GM12872 (cell line): ENCODE data around the gene THAP9.

Experiments used
- TF ChIP-seq, protein P1 (sequence below): IDR thresholded peaks from 3 replicates; pipeline ENCODE4 v1.5.1; 2011; ENCODE audit warnings: low read depth, mild to moderate bottlenecking, low read length, moderate library complexity; ENCODE audit not compliant: insufficient read depth

Gene THAP9

DNA sequence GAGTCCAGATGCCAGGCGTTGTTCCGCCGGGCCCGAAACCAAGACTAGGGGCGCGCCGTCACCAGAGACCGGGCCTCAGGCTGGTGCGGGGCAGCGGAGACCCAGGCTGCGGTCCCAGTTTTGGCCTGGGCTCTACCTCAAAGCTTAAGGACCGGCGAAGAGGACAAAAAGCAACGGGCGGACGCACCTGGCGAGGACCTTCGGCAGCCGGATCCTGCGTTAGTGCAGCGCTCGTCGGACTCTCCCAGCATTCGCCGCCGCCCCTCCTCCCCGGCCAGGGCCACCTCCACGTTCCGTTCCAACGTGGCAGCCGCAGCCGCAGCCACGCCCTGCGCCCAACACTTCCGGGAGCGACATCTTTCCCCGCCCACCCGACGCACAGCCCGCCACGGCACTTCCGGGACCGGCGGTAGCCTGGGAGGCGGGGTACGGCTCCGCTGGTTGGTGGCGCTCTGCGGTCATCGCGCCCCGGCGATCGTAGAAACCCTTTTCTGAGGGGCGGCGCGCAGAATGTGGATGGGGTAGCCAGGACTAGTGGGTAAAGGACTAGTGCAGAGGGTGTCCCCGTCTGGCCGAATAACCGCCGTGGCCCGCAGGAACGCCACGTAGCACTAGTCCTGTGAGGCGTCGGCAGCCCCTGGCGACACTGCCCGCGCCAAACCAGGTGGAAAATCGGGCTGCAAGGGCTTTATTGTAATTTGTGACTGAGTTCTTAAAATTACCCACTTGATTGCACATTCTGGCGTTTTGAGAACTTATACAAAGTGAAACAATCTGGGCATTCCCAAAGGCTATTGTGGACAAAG, 9.4 kb upstream of the THAP9 start, which contains the start of gene SEC31A:
Gene SEC31A, minus strand, starts transcription at position 253 of the 806 bp plus-strand sequence. CDS start 9,217 bp downstream, outside the sequence.
- TF ChIP-seq, protein P1, sequence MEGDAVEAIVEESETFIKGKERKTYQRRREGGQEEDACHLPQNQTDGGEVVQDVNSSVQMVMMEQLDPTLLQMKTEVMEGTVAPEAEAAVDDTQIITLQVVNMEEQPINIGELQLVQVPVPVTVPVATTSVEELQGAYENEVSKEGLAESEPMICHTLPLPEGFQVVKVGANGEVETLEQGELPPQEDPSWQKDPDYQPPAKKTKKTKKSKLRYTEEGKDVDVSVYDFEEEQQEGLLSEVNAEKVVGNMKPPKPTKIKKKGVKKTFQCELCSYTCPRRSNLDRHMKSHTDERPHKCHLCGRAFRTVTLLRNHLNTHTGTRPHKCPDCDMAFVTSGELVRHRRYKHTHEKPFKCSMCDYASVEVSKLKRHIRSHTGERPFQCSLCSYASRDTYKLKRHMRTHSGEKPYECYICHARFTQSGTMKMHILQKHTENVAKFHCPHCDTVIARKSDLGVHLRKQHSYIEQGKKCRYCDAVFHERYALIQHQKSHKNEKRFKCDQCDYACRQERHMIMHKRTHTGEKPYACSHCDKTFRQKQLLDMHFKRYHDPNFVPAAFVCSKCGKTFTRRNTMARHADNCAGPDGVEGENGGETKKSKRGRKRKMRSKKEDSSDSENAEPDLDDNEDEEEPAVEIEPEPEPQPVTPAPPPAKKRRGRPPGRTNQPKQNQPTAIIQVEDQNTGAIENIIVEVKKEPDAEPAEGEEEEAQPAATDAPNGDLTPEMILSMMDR, result no peak

DNA sequence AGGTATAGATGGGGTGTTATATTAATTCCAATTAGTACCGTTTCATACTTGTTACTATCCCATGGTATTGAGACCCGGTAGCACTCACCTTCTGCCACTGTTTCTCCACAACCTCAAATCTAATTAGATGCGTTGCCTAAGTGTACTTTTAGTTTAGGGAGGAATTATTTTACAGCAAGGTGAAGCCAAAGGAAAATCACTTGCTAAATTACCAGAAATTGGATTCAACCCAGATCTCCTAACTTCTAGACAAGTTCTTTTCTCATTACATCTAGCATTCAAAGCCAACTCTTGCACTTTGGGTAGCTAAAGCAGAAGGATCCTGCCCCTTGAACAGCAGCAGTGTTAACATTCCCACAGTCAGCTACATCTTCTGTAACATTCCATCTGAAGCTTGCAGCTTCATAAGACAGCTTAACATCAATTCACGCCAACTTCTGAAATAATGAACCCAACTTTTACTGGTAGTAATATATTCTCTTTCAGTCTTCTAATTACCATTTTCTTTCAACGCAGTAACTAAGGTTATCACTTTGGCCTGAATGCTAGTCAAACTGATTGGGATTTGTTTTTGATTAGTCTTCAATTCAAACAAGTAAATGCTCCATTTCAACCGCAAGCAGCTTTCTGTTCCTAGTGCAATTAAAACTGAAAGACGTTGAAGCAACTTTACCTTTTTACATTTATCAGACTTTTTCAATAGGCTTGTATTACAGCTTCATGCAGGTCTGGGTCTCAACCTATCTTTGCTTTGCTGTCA, 8.6 kb upstream of the THAP9 start:
- TF ChIP-seq, protein P1, result no peak

DNA sequence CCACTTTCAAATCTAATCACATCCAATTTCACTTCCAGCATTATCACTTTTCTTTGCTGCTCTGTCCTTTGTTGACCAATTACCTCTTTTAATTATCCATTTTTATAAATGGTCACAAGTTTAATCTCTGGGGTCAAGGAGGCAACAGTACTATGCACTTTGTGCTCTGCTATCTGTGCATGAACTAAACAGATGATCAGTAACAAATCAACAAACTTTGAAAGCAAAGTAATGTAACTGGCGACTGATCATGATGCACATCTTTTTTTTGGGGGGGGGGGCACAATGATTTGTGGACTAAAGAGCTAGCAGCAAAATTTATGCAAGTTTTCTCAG, 8.1 kb upstream of the THAP9 start:
- TF ChIP-seq, protein P1, result no peak

DNA sequence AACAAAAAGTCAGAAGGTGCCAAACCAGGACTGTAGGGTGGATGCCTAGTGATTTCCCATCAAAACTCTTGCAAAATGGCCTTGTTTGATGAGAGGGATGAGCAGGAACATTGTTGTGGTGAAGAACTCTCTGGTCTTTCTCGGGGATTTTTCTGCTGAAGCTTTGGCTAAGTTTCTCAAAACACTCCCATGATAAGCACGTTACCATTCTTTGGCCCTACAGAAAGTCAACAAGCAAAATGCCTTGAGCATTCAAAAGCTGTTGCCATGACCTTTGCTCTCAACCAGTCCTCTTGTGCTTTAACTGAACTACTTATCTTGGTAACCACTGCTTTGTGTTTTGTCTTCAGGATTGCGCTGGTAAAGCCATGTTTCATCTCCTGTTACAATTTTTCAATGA, 6.6 kb upstream of the THAP9 start:
- TF ChIP-seq, protein P1, result no peak

DNA sequence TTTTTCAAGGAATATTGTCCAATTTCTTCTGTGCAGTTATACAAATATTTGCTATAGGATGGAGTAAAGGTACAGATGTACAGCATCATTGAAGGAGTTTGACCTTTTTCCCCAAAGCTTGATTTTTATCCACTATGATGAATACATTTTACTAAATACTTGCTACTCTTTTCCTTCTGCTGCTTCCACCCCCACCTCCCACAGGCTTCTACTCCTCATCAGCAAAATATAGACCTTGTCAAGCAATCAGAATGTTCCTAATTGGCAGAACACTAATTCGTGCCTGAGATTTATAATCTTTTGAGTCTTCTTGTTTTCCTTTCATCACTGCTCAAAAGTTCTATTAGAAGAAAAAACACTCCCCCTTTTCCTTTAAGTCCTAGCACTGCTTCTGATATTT, 3.8 kb upstream of the THAP9 start:
- TF ChIP-seq, protein P1, result no peak

DNA sequence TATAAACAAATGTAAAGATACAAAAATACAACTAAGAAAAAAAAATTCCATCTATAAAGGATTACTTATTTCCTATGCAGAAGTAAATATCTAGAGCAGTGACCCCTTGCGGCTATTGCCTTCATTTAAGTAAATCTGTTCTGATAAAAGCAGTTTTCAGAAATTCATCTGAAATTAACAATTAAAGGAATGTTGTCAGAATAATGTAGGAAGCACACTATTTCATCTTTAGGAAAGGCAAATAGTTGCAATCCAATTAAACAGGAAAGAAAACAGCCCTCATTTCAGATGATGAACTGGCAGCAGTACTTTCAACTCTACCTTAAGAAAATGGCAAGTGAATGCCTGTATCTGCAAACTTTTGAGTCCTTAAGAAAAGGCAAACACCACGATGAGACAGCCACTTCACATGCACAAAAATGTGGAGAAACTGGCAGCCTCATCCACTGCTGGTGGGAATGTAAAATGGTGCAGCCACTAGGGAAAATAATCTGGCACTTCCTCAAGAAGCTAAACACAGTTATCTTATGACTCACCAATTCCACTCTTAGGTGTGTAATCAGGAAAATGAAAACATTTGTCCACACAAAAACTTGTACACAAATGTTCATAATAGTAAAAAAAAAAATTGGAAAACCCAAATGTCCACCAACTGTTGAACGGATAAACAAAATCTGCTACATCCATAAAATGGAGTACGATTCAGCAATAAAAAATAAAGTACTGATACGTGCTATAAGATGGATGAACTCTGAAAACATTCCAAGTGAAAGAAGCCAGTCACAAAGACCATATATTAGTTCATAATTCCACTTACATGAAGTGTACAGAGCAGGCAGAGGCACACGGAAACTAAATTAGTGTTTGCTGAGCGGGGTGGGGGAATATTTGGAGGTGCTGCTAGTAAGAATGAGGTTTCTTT, 2.0 kb upstream of the THAP9 start:
- TF ChIP-seq, protein P1, result peak; percentile 24; the same call in 1 of the 3 replicates
